Osteoblast (primary cell): ENCODE data around the gene VSX2. TPM values are rescaled to one million over a fixed set of nuclear protein-coding genes. Genes with fewer than 3 reads are reported as not detected.

Source experiments
- DNase-seq: peaks from one replicate; pipeline ENCODE4 v3.0.0; 2011; ENCODE audit warnings: low spot score, mixed read lengths; ENCODE audit not compliant: insufficient read length; ENCODE audit errors: missing footprints
- H2AFZ ChIP-seq: 2 replicates; pipeline ENCODE4 v1.6.0; 2011; ENCODE audit warnings: mild to moderate bottlenecking, low read length
- H3K27ac ChIP-seq: 2 replicates; pipeline ENCODE4 v1.5.1; 2011; ENCODE audit warnings: mild to moderate bottlenecking, low read depth, low read length, moderate library complexity
- H3K27me3 ChIP-seq: 2 replicates; pipeline ENCODE4 v1.6.0; 2012; ENCODE audit warnings: mild to moderate bottlenecking, control low read depth, inconsistent platforms, low read length, moderate library complexity; ENCODE audit not compliant: insufficient read depth
- H3K36me3 ChIP-seq: 2 replicates; pipeline ENCODE4 v1.5.1; 2011; ENCODE audit warnings: mild to moderate bottlenecking, low read length, control low read depth, moderate library complexity; ENCODE audit not compliant: insufficient read depth
- H3K4me1 ChIP-seq: 2 replicates; pipeline ENCODE4 v1.5.1; 2011; ENCODE audit warnings: mild to moderate bottlenecking, low read length, control low read depth, moderate library complexity; ENCODE audit not compliant: insufficient read depth
- H3K4me2 ChIP-seq: 2 replicates; pipeline ENCODE4 v1.6.0; 2011; ENCODE audit warnings: mild to moderate bottlenecking, low read length; ENCODE audit not compliant: insufficient read depth
- H3K4me3 ChIP-seq: fragments of 200-600 bp; sonication (generic); 3 replicates; pipeline ENCODE4 v1.5.1; 2012; ENCODE audit warnings: mild to moderate bottlenecking, low read length, inconsistent platforms; ENCODE audit not compliant: insufficient read depth
- H3K79me2 ChIP-seq: 2 replicates; pipeline ENCODE4 v1.6.0; 2012; ENCODE audit warnings: mild to moderate bottlenecking, low read length, control low read depth, inconsistent platforms; ENCODE audit not compliant: insufficient read depth
- H3K9me3 ChIP-seq: 2 replicates; pipeline ENCODE4 v1.5.1; 2011; ENCODE audit warnings: low read depth, low read length, control low read depth
- H4K20me1 ChIP-seq: 2 replicates; pipeline ENCODE4 v1.6.0; 2012; ENCODE audit warnings: mild to moderate bottlenecking, low read length, control low read depth; ENCODE audit not compliant: insufficient read depth
- total RNA-seq: library from RNA; depleted of rRNA; stranded (reverse); fragments of >200 nt; gene quantifications from 2 replicates; pipeline ENCODE4 v1.2.3, GENCODE V29; 2012
- TF ChIP-seq, protein P1 (sequence below): IDR thresholded peaks from 2 replicates; pipeline ENCODE4 v1.5.1; 2011; ENCODE audit warnings: mild to moderate bottlenecking, low read depth, low read length, moderate library complexity; ENCODE audit errors: extremely low read depth

Gene VSX2
- total RNA-seq, 1 donor, result not detected

DNA sequence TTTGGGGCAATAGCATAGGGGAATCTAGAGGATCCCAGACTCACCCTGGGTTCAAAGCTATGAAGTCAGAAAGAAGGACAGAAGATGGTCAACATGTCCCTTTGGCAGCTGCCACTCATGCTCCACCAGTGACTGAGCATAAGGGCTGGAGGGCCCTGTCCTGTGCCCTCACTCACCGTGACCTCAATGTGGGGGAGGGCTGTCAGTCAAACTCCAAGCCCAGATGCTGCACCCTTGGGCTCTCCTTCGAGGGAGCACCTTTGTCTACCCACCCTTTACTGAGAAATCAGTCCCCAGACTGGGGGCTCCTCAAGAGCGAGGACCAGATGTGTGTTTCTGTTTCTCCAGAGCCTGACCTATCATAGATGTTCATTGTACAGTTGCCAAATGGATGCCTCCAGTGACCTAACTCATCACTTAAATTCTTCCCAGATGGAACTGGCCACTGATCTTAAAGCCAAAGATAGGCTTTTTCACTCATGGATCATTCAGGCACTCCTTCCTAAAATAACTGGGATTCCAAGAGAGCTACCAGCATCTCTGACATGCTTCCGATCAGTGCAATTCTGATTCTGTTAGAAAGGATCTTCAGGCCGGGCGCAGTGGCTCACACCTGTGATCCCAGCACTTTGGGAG is 27.2 kb upstream of the VSX2 start:
- TF ChIP-seq, protein P1, sequence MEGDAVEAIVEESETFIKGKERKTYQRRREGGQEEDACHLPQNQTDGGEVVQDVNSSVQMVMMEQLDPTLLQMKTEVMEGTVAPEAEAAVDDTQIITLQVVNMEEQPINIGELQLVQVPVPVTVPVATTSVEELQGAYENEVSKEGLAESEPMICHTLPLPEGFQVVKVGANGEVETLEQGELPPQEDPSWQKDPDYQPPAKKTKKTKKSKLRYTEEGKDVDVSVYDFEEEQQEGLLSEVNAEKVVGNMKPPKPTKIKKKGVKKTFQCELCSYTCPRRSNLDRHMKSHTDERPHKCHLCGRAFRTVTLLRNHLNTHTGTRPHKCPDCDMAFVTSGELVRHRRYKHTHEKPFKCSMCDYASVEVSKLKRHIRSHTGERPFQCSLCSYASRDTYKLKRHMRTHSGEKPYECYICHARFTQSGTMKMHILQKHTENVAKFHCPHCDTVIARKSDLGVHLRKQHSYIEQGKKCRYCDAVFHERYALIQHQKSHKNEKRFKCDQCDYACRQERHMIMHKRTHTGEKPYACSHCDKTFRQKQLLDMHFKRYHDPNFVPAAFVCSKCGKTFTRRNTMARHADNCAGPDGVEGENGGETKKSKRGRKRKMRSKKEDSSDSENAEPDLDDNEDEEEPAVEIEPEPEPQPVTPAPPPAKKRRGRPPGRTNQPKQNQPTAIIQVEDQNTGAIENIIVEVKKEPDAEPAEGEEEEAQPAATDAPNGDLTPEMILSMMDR, result no peak
- Histone ChIP-seq H3K9me3 (no peaks in the 10 kb centered on the region), H3K27me3 (peaks cover 25% of the 10 kb centered on the region), H3K4me1 (no peaks in the 10 kb centered on the region), H2AFZ (no peak overlapping the region), H3K27ac (no peak overlapping the region), H4K20me1 (no peaks in the 10 kb centered on the region), H3K79me2 (no peaks in the 10 kb centered on the region), H3K36me3 (no peaks in the 10 kb centered on the region), H3K4me2 (no peak overlapping the region), H3K4me3 (no peak overlapping the region)
- DNase-seq, result no peak

DNA sequence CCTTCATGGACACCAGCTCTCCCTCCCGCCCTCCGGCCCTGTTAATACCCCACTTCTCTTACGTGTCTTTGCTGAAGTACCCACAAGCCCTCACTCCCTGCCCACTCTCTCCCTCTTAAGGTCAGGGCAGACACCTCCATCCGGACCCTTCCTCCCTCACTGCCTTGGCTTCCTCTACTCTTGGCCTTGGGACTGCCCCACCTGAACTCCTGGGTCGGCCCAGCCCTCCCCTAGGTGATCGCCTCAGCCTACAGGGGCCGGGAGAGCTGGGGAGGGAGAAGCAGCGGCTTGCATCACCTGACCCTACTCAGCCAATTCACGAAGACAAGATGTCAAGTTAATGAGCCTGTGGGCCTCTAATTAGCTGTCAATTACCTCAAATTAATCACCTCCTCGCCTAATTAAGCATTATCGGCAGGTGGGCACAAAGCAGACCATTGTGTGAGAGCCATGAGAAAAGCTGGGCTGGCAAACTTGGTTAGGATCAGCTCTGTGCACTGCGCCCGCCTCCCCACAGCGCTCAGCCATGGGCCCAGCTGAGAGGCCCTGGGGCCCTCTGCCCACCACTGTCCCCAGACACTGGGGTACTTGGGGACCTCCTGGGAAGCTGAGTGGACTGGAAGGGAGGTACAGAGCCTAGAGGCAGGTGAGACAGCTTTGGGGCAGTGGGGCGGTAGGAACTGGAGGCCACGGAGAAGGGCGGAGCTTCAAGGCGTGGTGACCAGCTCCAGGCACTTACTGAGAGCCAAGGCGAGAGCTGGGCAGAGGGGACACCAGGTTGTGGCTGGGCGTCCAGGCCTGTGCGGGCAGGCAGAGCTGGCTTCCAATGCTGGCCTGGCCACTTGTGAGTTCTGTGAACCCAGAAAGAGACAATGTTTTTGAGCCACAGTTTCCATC is 25.1 kb upstream of the VSX2 start:
- Histone ChIP-seq H3K4me1 (peaks cover 4% of the 10 kb centered on the region), H3K27ac (no peak overlapping the region), H3K4me2 (no peak overlapping the region), H3K27me3 (peaks cover 34% of the 10 kb centered on the region), H3K36me3 (no peaks in the 10 kb centered on the region), H3K4me3 (no peak overlapping the region), H2AFZ (no peak overlapping the region), H4K20me1 (no peaks in the 10 kb centered on the region), H3K9me3 (no peaks in the 10 kb centered on the region), H3K79me2 (no peaks in the 10 kb centered on the region)
- TF ChIP-seq, protein P1, result no peak
- DNase-seq, result no peak

DNA sequence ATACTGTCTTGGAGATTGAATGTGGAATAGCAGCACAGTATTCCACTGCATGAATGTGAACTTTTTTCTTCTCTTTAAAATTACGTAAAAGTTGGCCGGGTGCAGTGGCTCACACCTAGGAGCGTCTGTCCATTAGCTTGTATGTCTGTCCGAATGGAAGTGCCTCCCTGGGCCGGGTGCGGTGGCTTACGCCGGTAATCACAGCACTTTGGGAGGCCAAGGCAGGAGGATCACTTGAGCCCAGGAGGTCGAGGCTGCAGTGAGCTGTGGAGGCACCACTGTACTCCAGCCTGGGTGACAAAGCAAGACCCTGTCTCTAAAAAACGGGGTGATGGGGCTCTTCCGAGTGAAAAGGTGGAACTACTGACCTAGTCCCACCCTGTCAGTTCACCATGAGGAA is 22.6 kb upstream of the VSX2 start:
- no peak overlapping the region for H2AFZ ChIP-seq
- no peak overlapping the region for H3K4me2 ChIP-seq
- no peaks in the 10 kb centered on the region for H4K20me1 ChIP-seq
- TF ChIP-seq, protein P1, result no peak
- H3K36me3 ChIP-seq, result no peaks in the 10 kb centered on the region
- H3K27me3 ChIP-seq, result peaks cover 38% of the 10 kb centered on the region
- no peaks in the 10 kb centered on the region for H3K79me2 ChIP-seq
- no peak overlapping the region for H3K4me3 ChIP-seq
- peaks cover 4% of the 10 kb centered on the region for H3K4me1 ChIP-seq
- DNase-seq, result no peak
- H3K27ac ChIP-seq, result no peak overlapping the region
- no peaks in the 10 kb centered on the region for H3K9me3 ChIP-seq

DNA sequence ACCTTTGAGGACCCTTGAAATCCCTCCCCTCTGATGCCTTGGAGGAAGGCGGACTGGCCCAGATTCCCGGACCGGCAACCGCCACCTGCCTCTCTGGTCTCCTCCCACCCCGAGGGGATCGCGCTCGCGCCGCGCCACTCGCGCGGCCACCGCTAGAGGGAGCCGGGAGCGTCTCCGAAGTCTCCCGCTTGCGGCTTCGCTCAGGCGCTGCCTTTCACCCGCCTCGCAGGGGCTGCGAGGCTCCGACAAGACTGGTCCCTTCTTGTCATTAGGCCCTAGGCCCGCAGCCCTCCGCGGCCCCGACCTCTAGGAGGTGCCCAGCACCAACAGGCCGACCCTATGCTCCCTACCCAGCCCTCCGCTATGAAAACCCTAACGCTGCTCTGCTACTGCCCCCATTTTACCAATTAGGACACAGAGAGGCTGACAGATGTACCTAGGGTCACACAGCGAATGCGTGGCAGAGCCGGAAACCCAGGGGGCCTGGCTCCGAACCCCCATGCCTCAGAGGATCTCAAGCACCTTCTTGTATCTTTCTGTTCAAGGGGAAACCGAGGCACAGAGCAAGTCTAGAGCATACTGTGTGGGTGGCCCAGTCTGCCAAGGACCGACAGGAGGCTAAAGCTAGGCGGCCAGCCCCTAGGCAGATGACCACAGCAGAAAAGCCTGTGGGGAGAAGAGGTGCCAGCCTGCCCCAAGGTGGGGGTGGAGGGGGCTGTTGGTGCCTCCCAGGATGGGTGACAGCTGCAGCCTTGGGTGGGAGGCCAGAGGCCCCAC is 21.4 kb upstream of the VSX2 start:
- Histone ChIP-seq H3K27me3 (peaks cover 41% of the 10 kb centered on the region), H2AFZ (peak overlapping the region; percentile 59), H3K4me1 (peaks cover 4% of the 10 kb centered on the region), H3K4me3 (peak overlapping the region; percentile 55), H3K79me2 (no peaks in the 10 kb centered on the region), H3K9me3 (no peaks in the 10 kb centered on the region), H3K36me3 (no peaks in the 10 kb centered on the region), H3K27ac (no peak overlapping the region), H3K4me2 (peak overlapping the region; percentile 79), H4K20me1 (no peaks in the 10 kb centered on the region)
- DNase-seq, result peak; percentile 96
- TF ChIP-seq, protein P1, result peak; percentile 84
